Neuron (in vitro differentiated cells): ENCODE measurements around the gene SKI.

ENCODE experiments used
- H2AFZ ChIP-seq: one replicate; pipeline ENCODE4 v1.6.1; 2013; ENCODE audit warnings: low read depth, mild to moderate bottlenecking, inconsistent platforms, low read length, moderate library complexity
- H3K27me3 ChIP-seq: one replicate; pipeline ENCODE4 v1.6.1; 2013; ENCODE audit warnings: low read length; ENCODE audit not compliant: insufficient read depth
- H3K36me3 ChIP-seq: one replicate; pipeline ENCODE4 v1.6.1; 2013; ENCODE audit warnings: low read length; ENCODE audit not compliant: insufficient read depth
- H3K4me1 ChIP-seq: one replicate; pipeline ENCODE4 v1.6.1; 2013; ENCODE audit warnings: low read length; ENCODE audit not compliant: insufficient read depth
- H3K4me3 ChIP-seq: 2 replicates; pipeline ENCODE4 v1.5.1; 2013; ENCODE audit warnings: mild to moderate bottlenecking, low read length, moderate library complexity
- H3K9me3 ChIP-seq: one replicate; pipeline ENCODE4 v1.6.1; 2013; ENCODE audit warnings: low read length

SKI gene

GRCh38 chr1:2198571-2198970 is 29.5 kb upstream of the SKI start:
- no peaks in the 10 kb centered on the region for H3K9me3 ChIP-seq
- H3K4me3 ChIP-seq: no peak overlapping the region
- peaks cover 26% of the 10 kb centered on the region for H3K4me1 ChIP-seq
- no peaks in the 10 kb centered on the region for H3K36me3 ChIP-seq
- peaks cover 8% of the 10 kb centered on the region for H3K27me3 ChIP-seq
- H2AFZ ChIP-seq: no peak overlapping the region

- H3K9me3 ChIP-seq: no peaks in the 10 kb centered on the region
- no peak overlapping the region for H3K4me3 ChIP-seq
- peaks cover 27% of the 10 kb centered on the region for H3K4me1 ChIP-seq
- H3K36me3 ChIP-seq: no peaks in the 10 kb centered on the region
- peaks cover 8% of the 10 kb centered on the region for H3K27me3 ChIP-seq
- H2AFZ ChIP-seq: no peak overlapping the region
Measured at GRCh38 chr1:2199042-2199810, 28.9 kb upstream of the SKI start.

- H3K27me3 ChIP-seq: peaks cover 8% of the 10 kb centered on the region
- H3K4me3 ChIP-seq: no peak overlapping the region
Measured at GRCh38 chr1:2200308-2200943, 27.7 kb upstream of the SKI start.

GRCh38 chr1:2201062-2201461 is 27.1 kb upstream of the SKI start:
- Histone ChIP-seq H3K9me3 (no peaks in the 10 kb centered on the region), H2AFZ (no peak overlapping the region), H3K36me3 (no peaks in the 10 kb centered on the region), H3K4me3 (no peak overlapping the region), H3K4me1 (peaks cover 28% of the 10 kb centered on the region), H3K27me3 (peaks cover 8% of the 10 kb centered on the region)

More at GRCh38 chr1:2200308-2200943, 27.7 kb upstream of the SKI start:
- Histone ChIP-seq H3K4me1 (peaks cover 30% of the 10 kb centered on the region), H2AFZ (no peak overlapping the region), H3K36me3 (no peaks in the 10 kb centered on the region), H3K9me3 (no peaks in the 10 kb centered on the region)

- H3K36me3 ChIP-seq: no peaks in the 10 kb centered on the region
- H3K4me3 ChIP-seq: no peak overlapping the region
- no peak overlapping the region for H2AFZ ChIP-seq
- peaks cover 29% of the 10 kb centered on the region for H3K4me1 ChIP-seq
- H3K27me3 ChIP-seq: peaks cover 8% of the 10 kb centered on the region
- H3K9me3 ChIP-seq: no peaks in the 10 kb centered on the region
Measured at GRCh38 chr1:2202008-2202575, 26.0 kb upstream of the SKI start.

GRCh38 chr1:2202843-2203601 is 25.1 kb upstream of the SKI start:
- Histone ChIP-seq H3K27me3 (peaks cover 8% of the 10 kb centered on the region), H3K4me3 (no peak overlapping the region), H3K9me3 (no peaks in the 10 kb centered on the region), H2AFZ (no peak overlapping the region), H3K4me1 (peaks cover 30% of the 10 kb centered on the region), H3K36me3 (no peaks in the 10 kb centered on the region)

GRCh38 chr1:2203671-2204414 is 24.3 kb upstream of the SKI start:
- peaks cover 29% of the 10 kb centered on the region for H3K4me1 ChIP-seq
- H3K4me3 ChIP-seq: peak overlapping the region; percentile 10
- H3K27me3 ChIP-seq: peaks cover 4% of the 10 kb centered on the region

GRCh38 chr1:2204415-2205190 is 23.5 kb upstream of the SKI start:
- Histone ChIP-seq H2AFZ (peak overlapping the region; percentile 15), H3K4me3 (peak overlapping the region; percentile 10), H3K4me1 (peaks cover 32% of the 10 kb centered on the region), H3K9me3 (no peaks in the 10 kb centered on the region), H3K36me3 (no peaks in the 10 kb centered on the region), H3K27me3 (peaks cover 4% of the 10 kb centered on the region)

More at GRCh38 chr1:2203671-2204414, 24.3 kb upstream of the SKI start:
- Histone ChIP-seq H3K36me3 (no peaks in the 10 kb centered on the region), H3K9me3 (no peaks in the 10 kb centered on the region), H2AFZ (peak overlapping the region; percentile 15)

GRCh38 chr1:2205191-2205952 is 22.7 kb upstream of the SKI start:
- peaks cover 35% of the 10 kb centered on the region for H3K4me1 ChIP-seq
- H2AFZ ChIP-seq: no peak overlapping the region
- H3K4me3 ChIP-seq: no peak overlapping the region

GRCh38 chr1:2206813-2207487 is 21.2 kb upstream of the SKI start:
- Histone ChIP-seq H2AFZ (no peak overlapping the region), H3K4me1 (peaks cover 35% of the 10 kb centered on the region), H3K4me3 (no peak overlapping the region), H3K36me3 (no peaks in the 10 kb centered on the region), H3K9me3 (no peaks in the 10 kb centered on the region), H3K27me3 (peaks cover 4% of the 10 kb centered on the region)

More at GRCh38 chr1:2205191-2205952, 22.7 kb upstream of the SKI start:
- Histone ChIP-seq H3K9me3 (no peaks in the 10 kb centered on the region), H3K36me3 (no peaks in the 10 kb centered on the region), H3K27me3 (peaks cover 4% of the 10 kb centered on the region)
